ENCODE results near the gene CRAMP1.

DNA sequence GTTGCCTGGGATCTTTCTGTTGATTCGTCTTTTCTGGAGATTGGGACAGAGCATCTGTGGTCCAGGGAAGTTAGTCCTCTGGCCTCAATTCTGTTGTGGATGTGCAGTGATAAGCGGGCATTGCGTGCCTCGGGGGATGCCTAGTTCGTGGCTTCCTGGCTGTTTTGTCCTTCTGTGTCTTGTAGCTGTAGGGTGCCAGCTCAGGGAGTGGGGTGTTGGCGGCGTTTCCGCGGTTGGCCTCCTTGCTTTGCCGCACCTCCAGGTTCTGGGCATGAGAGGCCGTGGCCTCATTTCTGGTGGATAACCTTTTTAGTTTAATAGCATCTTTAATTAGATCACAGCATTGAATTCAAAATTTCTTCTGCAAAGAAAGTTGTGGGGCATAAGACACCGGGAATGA, 64.5 kb downstream of the CRAMP1 start:
- TF ChIP-seq CTCF (IDR thresholded peaks at IDR 0.05) (no peak), POLR2AphosphoS5 (IDR thresholded peaks at IDR 0.05) (no peak), POLR2A (IDR thresholded peaks at IDR 0.05) (no peak), EP300 (IDR thresholded peaks at IDR 0.05) (no peak)

Measured in gastroesophageal sphincter (tissue), 3 donors.